ENCODE measurements around the gene KCNJ18.
"Not testable (repeated sequence)": the region's sequence is repeated elsewhere in the genome, so short reads cannot be mapped to it uniquely, and the experiment has no call there.

KCNJ18 gene

GRCh38 chr17:21749696-21750531, 57.6 kb downstream of the KCNJ18 start:
- H3K36me3 ChIP-seq (ENCODE audit: control insufficient read depth, insufficient read depth, low read length); H3K9me3 ChIP-seq (ENCODE audit: control insufficient read depth, low read length); H3K27me3 ChIP-seq (ENCODE audit: control insufficient read depth, insufficient read depth, low read length); H3K4me3 ChIP-seq (ENCODE audit: low read length); H3K9ac ChIP-seq (ENCODE audit: low read length); H3K4me1 ChIP-seq (ENCODE audit: control insufficient read depth, insufficient read depth, low read length): not testable (repeated sequence)

GRCh38 chr17:21751111-21751510, 58.8 kb downstream of the KCNJ18 start:
- not testable (repeated sequence) for H3K9me3 ChIP-seq (ENCODE audit: control insufficient read depth, low read length); H3K4me1 ChIP-seq (ENCODE audit: control insufficient read depth, insufficient read depth, low read length); H3K9ac ChIP-seq (ENCODE audit: low read length); H3K4me3 ChIP-seq (ENCODE audit: low read length); H3K27me3 ChIP-seq (ENCODE audit: control insufficient read depth, insufficient read depth, low read length); H3K36me3 ChIP-seq (ENCODE audit: control insufficient read depth, insufficient read depth, low read length)

Measured in mucosa of stomach (tissue), 1 donor.